ENCODE measurements around the gene GPA33. TPM values are rescaled to one million over a fixed set of nuclear protein-coding genes. Genes with fewer than 3 reads are reported as not detected.

GPA33 gene
- total RNA-seq, 5 donors from 2014 or later (not counting 1 experiment from before 2014, with no cell fraction given), result 8.6 to 22.8 (median 17.7) TPM

GRCh38 chr1:167105271-167106118, 15.3 kb upstream of the GPA33 start:
- Histone ChIP-seq H3K27ac (ENCODE audit: low read length) (no peak overlapping the region), H3K9me3 (no peaks in the 10 kb centered on the region), H3K36me3 (ENCODE audit: control insufficient read depth in 2 of 2, extremely low read depth in 1 of 2, insufficient read depth in 1 of 2, low read length in 1 of 2) (no peaks in the 10 kb centered on the region), H3K4me1 (ENCODE audit: control insufficient read depth in 1 of 2, extremely low read depth in 1 of 2, insufficient read depth in 2 of 2, low read length in 2 of 2) (peaks cover 22 to 26% of the 10 kb centered on the region in 2 experiments), H3K27me3 (replicated peaks in 1 of 2; ENCODE audit: control insufficient read depth in 2 of 2, extremely low read depth in 1 of 2, insufficient read depth in 2 of 2, low read length in 1 of 2) (no peaks in the 10 kb centered on the region), H3K4me3 (ENCODE audit: control insufficient read depth in 1 of 2, extremely low read depth in 1 of 2, low read length in 1 of 2) (no peak overlapping the region)
- 62% methylated on average over 3 of the region's 12 CpGs for WGBS (ENCODE audit: insufficient coverage)
- DNase-seq, result no peak
- no peak for ATAC-seq (replicated peaks in 1 of 4)
- Mint-ChIP-seq H3K4me1 (peaks cover 49 to 54% (median 52%) of the 10 kb centered on the region in 3 donors), H3K9me3 (peaks cover 0 to 7% (median 6%) of the 10 kb centered on the region in 3 donors), H3K36me3 (peaks cover 3% of the 10 kb centered on the region), H3K27ac (no peak overlapping the region), H3K27me3 (peaks cover 0 to 4% of the 10 kb centered on the region in 2 donors), H3K4me3 (peak overlapping the region in 1 of 3 donors; percentile 58)
- POLR2A ChIA-PET, result no interaction called here
- CTCF ChIA-PET, result no interaction called here

DNA sequence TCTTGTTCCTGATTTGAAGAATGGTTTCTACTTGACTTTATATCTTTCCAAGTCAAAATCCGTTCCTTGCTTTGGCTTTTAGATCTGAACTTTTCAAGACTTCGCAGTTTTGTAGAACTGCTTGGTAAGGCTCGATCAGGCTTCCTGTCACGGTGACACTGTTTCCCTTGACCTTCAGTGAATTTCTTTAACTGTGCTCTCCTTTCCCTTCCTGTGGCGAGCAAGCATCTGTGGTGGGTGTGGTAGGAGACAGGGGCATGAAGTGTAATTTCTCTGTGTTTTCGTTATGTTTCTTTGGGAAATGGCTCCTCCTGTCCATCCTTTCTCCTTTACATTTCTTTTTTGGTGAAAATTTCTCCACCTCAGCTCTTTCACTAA, 14.1 kb upstream of the GPA33 start:
- peaks cover 12 to 16% of the 10 kb centered on the region in 2 experiments for H3K4me1 ChIP-seq (ENCODE audit: control insufficient read depth in 1 of 2, extremely low read depth in 1 of 2, insufficient read depth in 2 of 2, low read length in 2 of 2)
- 46% methylated on average over 2 of the region's 6 CpGs for WGBS (ENCODE audit: insufficient coverage)
- Mint-ChIP-seq H3K27ac (peak overlapping the region; percentile 72 to 81), H3K4me3 (peak overlapping the region in 1 of 3 donors; percentile 58), H3K36me3 (no peaks in the 10 kb centered on the region), H3K4me1 (peaks cover 37 to 41% (median 40%) of the 10 kb centered on the region in 3 donors), H3K27me3 (peaks cover 0 to 5% of the 10 kb centered on the region in 2 donors), H3K9me3 (no peaks in the 10 kb centered on the region)
- POLR2A ChIA-PET, result no interaction called here
- H3K36me3 ChIP-seq (ENCODE audit: control insufficient read depth in 2 of 2, extremely low read depth in 1 of 2, insufficient read depth in 1 of 2, low read length in 1 of 2), result no peaks in the 10 kb centered on the region
- no peak overlapping the region for H3K27ac ChIP-seq (ENCODE audit: low read length)
- H3K9me3 ChIP-seq, result no peaks in the 10 kb centered on the region
- DNase-seq (no peak), ATAC-seq (replicated peaks in 1 of 4) (peak; percentile 34 to 56 (median 42))
- CTCF ChIA-PET, result no interaction called here
- H3K4me3 ChIP-seq (ENCODE audit: control insufficient read depth in 1 of 2, extremely low read depth in 1 of 2, low read length in 1 of 2), result no peak overlapping the region
- H3K27me3 ChIP-seq (replicated peaks in 1 of 2; ENCODE audit: control insufficient read depth in 2 of 2, extremely low read depth in 1 of 2, insufficient read depth in 2 of 2, low read length in 1 of 2), result no peaks in the 10 kb centered on the region

DNA sequence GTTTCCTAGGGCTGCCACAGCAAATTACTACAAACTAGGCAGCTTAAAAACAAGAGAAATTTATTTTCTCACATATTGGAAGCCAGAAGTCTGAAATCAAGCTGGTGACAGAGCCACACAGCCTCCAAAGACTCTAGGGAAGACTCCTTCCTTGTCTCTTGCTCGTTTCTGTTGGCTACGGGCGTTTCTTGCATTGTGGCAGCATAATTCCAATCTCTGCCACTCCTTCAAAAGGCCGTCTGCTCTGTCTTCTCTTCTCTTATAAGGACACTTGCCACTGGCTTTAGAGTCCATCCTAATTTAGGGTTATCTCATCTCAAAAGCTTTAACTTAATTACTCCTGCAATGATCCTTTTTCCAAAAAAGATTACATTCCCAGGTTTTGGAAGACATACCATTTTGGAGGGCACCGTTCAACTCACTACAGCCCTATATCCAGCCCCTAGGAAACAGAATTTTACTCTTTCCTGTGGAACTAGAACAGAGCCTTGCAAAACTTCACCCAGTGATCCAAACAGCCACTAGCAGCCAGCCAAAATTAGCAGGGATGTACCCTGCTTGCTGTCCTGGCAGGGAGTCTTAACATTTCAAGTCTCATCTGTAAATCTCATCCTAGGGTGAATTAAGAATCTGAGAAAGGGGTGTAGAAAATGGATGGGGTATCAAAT, 12.9 kb upstream of the GPA33 start:
- H3K27ac ChIP-seq (ENCODE audit: low read length), result no peak overlapping the region
- Mint-ChIP-seq H3K4me3 (no peak overlapping the region), H3K4me1 (peaks cover 25 to 29% (median 28%) of the 10 kb centered on the region in 3 donors), H3K36me3 (no peaks in the 10 kb centered on the region), H3K27me3 (peaks cover 0 to 5% of the 10 kb centered on the region in 2 donors), H3K27ac (no peak overlapping the region), H3K9me3 (no peaks in the 10 kb centered on the region)
- CTCF ChIA-PET, result interaction anchor here in 1 of 2 donors (0.6 kb wide), 1 partner anchor 117 kb away, joined by 3 read pairs; no protein-coding TSS in a partner anchor
- no peaks in the 10 kb centered on the region for H3K36me3 ChIP-seq (ENCODE audit: control insufficient read depth in 2 of 2, extremely low read depth in 1 of 2, insufficient read depth in 1 of 2, low read length in 1 of 2)
- H3K9me3 ChIP-seq, result no peaks in the 10 kb centered on the region
- POLR2A ChIA-PET, result no interaction called here
- peaks cover 0 to 1% of the 10 kb centered on the region in 2 experiments for H3K27me3 ChIP-seq (replicated peaks in 1 of 2; ENCODE audit: control insufficient read depth in 2 of 2, extremely low read depth in 1 of 2, insufficient read depth in 2 of 2, low read length in 1 of 2)
- ATAC-seq (replicated peaks in 1 of 4) (no peak), DNase-seq (no peak)
- no peak overlapping the region for H3K4me3 ChIP-seq (ENCODE audit: control insufficient read depth in 1 of 2, extremely low read depth in 1 of 2, low read length in 1 of 2)
- peaks cover 6 to 10% of the 10 kb centered on the region in 2 experiments for H3K4me1 ChIP-seq (ENCODE audit: control insufficient read depth in 1 of 2, extremely low read depth in 1 of 2, insufficient read depth in 2 of 2, low read length in 2 of 2)
- 95% methylated on average over 5 of the region's 5 CpGs for WGBS (ENCODE audit: insufficient coverage)

- Mint-ChIP-seq H3K36me3 (no peaks in the 10 kb centered on the region), H3K4me1 (peaks cover 22 to 24% (median 22%) of the 10 kb centered on the region in 3 donors), H3K27me3 (peaks cover 0 to 7% of the 10 kb centered on the region in 2 donors), H3K4me3 (no peak overlapping the region), H3K9me3 (peaks cover 0 to 3% (median 0%) of the 10 kb centered on the region in 3 donors), H3K27ac (no peak overlapping the region)
- CTCF ChIA-PET, result no interaction called here
- no peak for ATAC-seq (replicated peaks in 1 of 4)
- Histone ChIP-seq H3K36me3 (ENCODE audit: control insufficient read depth in 2 of 2, extremely low read depth in 1 of 2, insufficient read depth in 1 of 2, low read length in 1 of 2) (no peaks in the 10 kb centered on the region), H3K27ac (ENCODE audit: low read length) (no peak overlapping the region), H3K4me1 (ENCODE audit: control insufficient read depth in 1 of 2, extremely low read depth in 1 of 2, insufficient read depth in 2 of 2, low read length in 2 of 2) (peaks cover 6 to 10% of the 10 kb centered on the region in 2 experiments), H3K27me3 (replicated peaks in 1 of 2; ENCODE audit: control insufficient read depth in 2 of 2, extremely low read depth in 1 of 2, insufficient read depth in 2 of 2, low read length in 1 of 2) (peaks cover 0 to 4% of the 10 kb centered on the region in 2 experiments), H3K9me3 (no peaks in the 10 kb centered on the region), H3K4me3 (ENCODE audit: control insufficient read depth in 1 of 2, extremely low read depth in 1 of 2, low read length in 1 of 2) (no peak overlapping the region)
- no CpG with 5 or more reads among the region's 2 CpGs for WGBS (ENCODE audit: insufficient coverage)
- POLR2A ChIA-PET, result interaction anchor here (0.7 kb wide), 2 partner anchors 12 to 35 kb away, joined by 3 read pairs; no protein-coding TSS in a partner anchor
- DNase-seq, result no peak
Observed at GRCh38 chr1:167101754-167102153, 11.6 kb upstream of the GPA33 start.

- POLR2A ChIA-PET, result no interaction called here
- H3K9me3 ChIP-seq, result no peaks in the 10 kb centered on the region
- H3K9me3 Mint-ChIP-seq, result peaks cover 0 to 3% (median 0%) of the 10 kb centered on the region in 3 donors
- WGBS (ENCODE audit: insufficient coverage), result 100% methylated on average over 1 of the region's 2 CpGs
- H3K4me1 Mint-ChIP-seq, result peaks cover 19 to 24% (median 22%) of the 10 kb centered on the region in 3 donors
- peaks cover 0 to 4% of the 10 kb centered on the region in 2 experiments for H3K27me3 ChIP-seq (replicated peaks in 1 of 2; ENCODE audit: control insufficient read depth in 2 of 2, extremely low read depth in 1 of 2, insufficient read depth in 2 of 2, low read length in 1 of 2)
- no peaks in the 10 kb centered on the region for H3K36me3 Mint-ChIP-seq
- no peak overlapping the region for H3K27ac Mint-ChIP-seq
- no peaks in the 10 kb centered on the region for H3K36me3 ChIP-seq (ENCODE audit: control insufficient read depth in 2 of 2, extremely low read depth in 1 of 2, insufficient read depth in 1 of 2, low read length in 1 of 2)
- H3K4me1 ChIP-seq (ENCODE audit: control insufficient read depth in 1 of 2, extremely low read depth in 1 of 2, insufficient read depth in 2 of 2, low read length in 2 of 2), result peaks cover 6 to 10% of the 10 kb centered on the region in 2 experiments
- CTCF ChIA-PET, result interaction anchor here in 1 of 2 donors (0.5 kb wide), 1 partner anchor 315 kb away, joined by 5 read pairs; no protein-coding TSS in a partner anchor
- H3K27me3 Mint-ChIP-seq, result peaks cover 0 to 7% of the 10 kb centered on the region in 2 donors
- no peak overlapping the region for H3K4me3 ChIP-seq (ENCODE audit: control insufficient read depth in 1 of 2, extremely low read depth in 1 of 2, low read length in 1 of 2)
- no peak for DNase-seq
- no peak for ATAC-seq (replicated peaks in 1 of 4)
- H3K4me3 Mint-ChIP-seq, result no peak overlapping the region
- no peak overlapping the region for H3K27ac ChIP-seq (ENCODE audit: low read length)
Observed at GRCh38 chr1:167100730-167101129, 10.6 kb upstream of the GPA33 start.

GRCh38 chr1:167099851-167100250, 9.7 kb upstream of the GPA33 start:
- Histone ChIP-seq H3K27ac (ENCODE audit: low read length) (no peak overlapping the region), H3K9me3 (no peaks in the 10 kb centered on the region), H3K27me3 (replicated peaks in 1 of 2; ENCODE audit: control insufficient read depth in 2 of 2, extremely low read depth in 1 of 2, insufficient read depth in 2 of 2, low read length in 1 of 2) (peaks cover 0 to 4% of the 10 kb centered on the region in 2 experiments), H3K36me3 (ENCODE audit: control insufficient read depth in 2 of 2, extremely low read depth in 1 of 2, insufficient read depth in 1 of 2, low read length in 1 of 2) (no peaks in the 10 kb centered on the region), H3K4me1 (ENCODE audit: control insufficient read depth in 1 of 2, extremely low read depth in 1 of 2, insufficient read depth in 2 of 2, low read length in 2 of 2) (peaks cover 6 to 10% of the 10 kb centered on the region in 2 experiments), H3K4me3 (ENCODE audit: control insufficient read depth in 1 of 2, extremely low read depth in 1 of 2, low read length in 1 of 2) (no peak overlapping the region)
- POLR2A ChIA-PET, result no interaction called here
- H3K27me3 Mint-ChIP-seq, result peaks cover 0 to 7% of the 10 kb centered on the region in 2 donors
- H3K4me1 Mint-ChIP-seq, result peaks cover 15 to 24% (median 23%) of the 10 kb centered on the region in 3 donors
- H3K27ac Mint-ChIP-seq, result no peak overlapping the region
- no peak overlapping the region for H3K4me3 Mint-ChIP-seq
- WGBS (ENCODE audit: insufficient coverage), result 100% methylated on average over 1 of the region's 1 CpG
- peaks cover 0 to 3% (median 0%) of the 10 kb centered on the region in 3 donors for H3K9me3 Mint-ChIP-seq
- DNase-seq, result no peak
- CTCF ChIA-PET, result no interaction called here
- no peak for ATAC-seq (replicated peaks in 1 of 4)
- no peaks in the 10 kb centered on the region for H3K36me3 Mint-ChIP-seq
